Kidney glomerular epithelial cell (primary cell): ENCODE results near the gene IZUMO3.
"Not testable (repeated sequence)": the region's sequence is repeated elsewhere in the genome, so short reads cannot be mapped to it uniquely, and the experiment has no call there.

Experiments
- DNase-seq: peaks from one replicate; lab custom pipeline; 2025; lab: John Stamatoyannopoulos, UW

Gene IZUMO3, protein sequence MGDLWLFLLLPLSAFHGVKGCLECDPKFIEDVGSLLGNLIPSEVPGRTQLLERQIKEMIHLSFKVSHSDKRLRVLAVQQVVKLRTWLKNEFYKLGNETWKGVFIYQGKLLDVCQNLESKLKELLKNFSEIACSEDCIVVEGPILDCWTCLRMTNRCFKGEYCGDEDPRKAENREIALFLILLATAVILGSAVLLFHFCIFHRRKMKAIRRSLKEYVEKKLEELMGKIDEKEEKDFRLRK

DNA sequence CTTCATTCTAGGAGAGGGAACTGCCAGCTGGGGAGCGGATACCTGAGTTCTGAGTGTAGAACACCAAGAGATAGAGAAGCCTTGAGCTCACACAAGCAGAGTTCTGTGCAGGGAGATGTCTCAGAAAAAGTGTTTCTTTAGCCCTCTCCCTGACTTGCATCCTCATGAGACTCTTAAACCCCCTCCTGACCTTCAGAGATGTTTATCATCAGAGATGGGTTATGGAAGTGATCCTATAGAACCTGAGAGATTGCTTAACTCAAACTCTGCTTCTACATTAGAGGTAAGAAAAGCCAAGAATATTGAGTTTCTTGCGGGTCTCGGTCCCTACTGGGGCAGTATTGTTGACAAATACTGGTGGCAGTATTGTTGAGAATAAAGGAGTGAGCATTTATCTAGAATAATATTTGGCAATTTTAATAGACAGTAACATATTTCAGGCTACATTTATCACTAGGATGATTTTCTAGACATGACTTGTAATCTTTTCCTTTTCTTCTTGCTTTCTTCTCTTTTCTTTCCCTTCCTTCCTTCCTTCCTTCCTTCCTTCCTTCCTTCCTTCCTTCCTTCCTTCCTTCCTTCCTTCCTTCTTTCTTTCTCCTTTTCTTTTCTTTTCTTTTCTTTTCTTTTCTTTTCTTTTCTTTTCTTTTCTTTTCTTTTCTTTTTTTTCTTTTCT lies at the start of gene IZUMO3:
IZUMO3 (minus strand) TSS at position 51 of the 676 bp plus-strand sequence. CDS start 248 bp downstream, outside the sequence.
- DNase-seq: no peak

DNA sequence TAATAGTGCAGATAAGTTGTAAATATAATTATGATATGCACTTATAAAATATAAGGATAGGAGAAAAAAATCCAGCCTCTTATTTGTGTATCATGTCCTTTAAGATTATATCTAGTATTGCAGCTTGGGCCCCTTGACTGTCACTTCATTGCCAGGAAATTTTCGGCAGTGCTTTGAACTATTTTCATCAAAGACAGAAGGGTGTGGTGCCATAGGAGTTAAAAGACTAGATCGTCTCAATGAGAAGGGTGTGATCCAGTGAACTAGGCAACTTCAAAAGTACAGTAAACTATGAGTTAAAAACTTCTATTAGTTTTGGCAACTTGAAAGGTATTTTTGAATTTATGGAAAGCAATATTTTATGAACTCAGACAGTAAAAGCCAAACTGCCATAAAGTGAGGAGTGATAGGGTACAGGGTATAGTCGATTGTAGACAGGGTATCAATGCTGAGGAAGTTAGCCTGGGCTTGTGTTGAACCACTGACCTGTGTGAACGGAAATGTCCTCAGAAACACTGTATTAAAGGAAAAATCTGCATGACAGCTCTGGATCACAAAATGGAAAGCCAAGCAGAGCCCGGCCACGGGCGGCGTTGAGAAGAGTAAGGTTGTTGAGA lies 48.6 kb upstream of the IZUMO3 start:
- no peak for DNase-seq

DNA sequence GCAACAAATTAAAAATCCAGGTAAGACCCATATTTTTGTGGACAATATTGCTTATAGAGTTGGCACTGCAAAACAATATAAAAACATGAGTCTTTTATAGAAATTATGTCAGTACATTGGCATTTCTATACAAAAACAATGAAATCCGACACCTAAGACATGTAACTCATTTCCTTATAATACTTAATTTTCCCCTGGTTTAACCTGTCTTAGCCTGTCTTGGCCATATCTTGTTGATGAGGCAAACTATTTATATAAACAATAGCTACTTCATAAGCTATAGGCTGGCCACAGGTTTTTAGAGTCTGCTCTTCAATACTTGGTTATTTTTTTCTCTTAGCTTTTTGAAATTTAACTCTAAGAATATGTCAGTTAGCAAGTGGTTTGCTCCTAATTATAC lies 44.7 kb upstream of the IZUMO3 start:
- DNase-seq: no peak

DNA sequence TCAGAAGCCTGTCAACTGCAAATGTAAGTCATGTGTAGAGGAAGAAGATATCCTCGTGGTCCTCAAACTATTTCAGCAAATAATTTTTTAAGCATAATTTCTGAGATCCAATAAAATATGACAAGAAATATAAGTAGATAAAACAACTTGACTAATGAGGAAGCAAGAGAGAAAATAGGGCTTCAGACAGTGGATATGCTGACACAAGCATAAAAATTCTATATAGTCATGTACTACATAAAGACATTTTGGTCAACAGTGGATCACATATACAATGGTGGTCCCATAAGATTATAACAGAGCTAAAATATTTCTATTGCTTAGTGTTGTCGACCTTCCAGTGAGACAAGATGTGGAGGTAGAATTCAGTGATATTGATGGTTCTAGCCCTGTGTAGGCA lies 42.2 kb upstream of the IZUMO3 start:
- no peak for DNase-seq

DNA sequence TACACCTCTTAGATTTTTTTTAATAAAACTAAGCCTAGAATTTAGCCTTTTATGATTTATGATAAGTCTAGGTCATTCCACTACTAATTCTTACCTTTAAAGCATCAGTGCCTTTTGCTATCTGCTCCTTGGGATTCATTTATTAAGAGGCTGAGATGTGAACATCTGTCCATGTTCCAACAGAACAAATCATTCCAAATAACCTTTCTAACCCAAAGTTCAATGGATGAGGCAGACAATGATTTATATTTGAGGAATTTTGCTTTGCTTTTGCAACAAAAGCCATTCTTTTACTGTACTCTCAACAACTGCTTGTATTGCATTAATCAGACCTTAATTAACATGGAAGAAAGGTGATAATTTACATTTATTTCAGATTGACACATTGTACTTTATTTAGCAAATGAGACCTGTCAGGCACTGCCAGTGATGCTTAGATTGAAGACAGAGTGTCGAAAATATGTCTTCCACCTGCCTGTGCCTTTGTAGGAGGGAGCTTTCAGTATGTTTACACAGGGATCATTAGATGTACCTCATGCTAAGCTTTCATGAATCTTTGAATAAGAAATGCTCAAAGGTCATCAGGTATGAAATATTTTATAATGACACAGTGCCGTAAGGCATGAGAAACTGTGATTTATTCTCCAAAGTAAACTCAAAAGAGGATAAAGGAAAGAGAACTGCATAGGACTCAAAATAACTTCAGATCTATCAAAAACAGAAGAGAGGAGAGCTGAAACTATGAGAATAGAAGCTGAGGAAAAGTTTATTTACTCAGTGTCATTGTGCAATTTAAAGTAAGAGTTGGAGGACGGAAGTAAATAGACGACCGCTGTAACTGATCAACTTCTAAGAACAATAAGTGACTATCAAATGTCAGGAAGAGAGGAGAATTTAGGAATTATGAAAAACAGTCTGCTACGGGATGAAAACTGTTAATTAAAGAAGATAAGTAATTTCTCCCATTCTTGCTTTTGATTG lies 36.7 kb upstream of the IZUMO3 start:
- DNase-seq: no peak

DNA sequence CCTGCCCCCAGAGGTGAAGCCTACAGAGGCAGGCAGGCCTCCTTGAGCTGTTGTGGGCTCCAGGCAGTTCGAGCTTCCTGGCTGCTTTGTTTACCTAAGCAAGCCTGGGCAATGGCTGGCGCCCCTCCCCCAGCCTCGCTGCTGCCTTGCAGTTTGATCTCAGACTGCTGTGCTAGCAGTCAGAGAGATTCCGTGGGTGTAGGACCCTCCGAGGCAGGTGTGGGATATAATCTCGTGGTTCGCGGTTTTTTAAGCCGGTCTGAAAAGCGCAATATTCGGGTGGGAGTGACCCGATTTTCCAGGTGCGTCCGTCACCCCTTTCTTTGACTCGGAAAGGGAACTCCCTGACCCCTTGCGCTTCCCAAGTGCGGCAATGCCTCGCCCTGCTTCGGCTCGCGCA lies 34.3 kb upstream of the IZUMO3 start:
- not testable (repeated sequence) for DNase-seq

DNA sequence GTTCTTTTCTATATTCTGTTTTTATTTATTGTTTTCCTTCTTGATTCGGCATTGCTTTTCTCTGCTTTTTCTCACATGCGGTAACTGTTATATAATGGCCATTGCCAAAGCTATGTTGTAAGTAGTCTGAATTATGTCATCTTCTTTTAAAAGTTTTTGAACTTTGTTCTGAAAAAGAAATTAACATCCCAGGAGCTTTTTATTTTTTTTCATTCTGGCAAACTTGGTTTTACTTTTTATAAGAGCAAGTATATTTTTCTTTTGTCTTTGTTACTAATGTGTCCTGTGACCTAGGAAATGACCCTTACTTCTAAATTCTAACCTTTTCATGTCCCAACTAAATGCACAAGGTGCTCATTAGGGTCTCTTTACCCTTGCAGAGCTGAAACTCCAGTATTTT lies 26.7 kb upstream of the IZUMO3 start:
- no peak for DNase-seq

DNA sequence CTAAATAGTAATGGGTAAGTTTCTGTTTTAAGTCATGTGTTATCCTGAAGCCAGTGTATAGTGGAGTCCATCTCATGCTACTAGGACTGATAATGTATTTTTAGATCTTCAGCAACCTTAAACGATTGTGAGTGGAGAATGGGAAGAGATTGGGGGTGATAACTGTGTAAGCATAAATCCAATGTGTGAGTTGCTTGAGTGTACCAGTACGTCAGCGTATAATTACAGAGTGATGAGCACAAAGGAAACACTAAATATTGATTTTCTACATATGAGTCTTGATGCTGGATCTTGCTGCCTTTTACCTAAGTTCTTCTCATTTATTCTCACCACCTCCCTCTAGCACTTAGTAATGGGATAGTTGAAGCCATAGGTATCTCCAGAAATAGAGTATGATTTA lies 16.3 kb upstream of the IZUMO3 start:
- no peak for DNase-seq

DNA sequence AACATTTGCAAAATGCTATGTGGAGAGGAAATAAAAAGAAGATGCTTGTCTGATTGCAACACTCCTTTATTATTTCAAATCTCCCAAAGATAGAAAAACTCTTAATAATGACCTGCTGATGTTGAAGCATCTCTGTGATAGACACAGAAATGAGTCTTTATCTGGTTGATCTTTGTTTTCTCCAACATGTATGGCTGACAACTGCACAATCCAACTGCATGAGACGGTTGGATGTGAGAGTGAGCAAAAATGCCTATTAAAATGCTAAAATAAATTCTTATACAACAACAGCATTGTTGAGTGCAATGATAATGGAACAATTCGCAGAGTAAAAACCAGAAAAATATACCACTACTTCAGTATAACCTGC lies 7.5 kb upstream of the IZUMO3 start:
- no peak for DNase-seq

DNA sequence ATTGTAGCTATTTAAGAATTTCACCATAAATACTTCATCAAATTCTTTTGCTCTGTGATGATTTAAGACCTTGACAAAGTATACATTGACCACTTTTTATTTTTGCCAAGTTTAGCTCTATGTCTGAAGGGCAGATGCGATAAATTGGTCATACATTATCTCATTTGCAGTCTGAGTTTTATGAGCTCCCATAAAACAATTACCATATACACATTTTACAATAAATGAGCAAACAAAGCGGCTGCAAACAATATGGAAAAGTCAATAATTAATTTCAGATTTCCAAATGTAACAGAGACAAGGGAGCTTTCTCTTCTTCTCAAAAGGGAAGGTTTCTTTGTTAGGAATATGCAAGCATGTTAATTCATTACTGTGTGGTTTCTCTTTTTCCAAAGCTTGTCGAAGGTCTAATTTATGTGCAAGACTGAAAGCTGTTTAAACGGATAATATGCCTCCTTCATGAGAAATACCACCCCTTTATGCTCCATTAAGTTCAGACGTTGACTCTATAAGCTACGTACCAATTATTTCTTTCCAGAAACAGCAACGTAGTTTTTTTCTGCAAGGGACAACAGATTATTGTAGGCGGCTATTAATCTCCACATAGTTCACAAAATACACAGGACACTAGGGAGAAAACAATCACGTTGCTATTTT lies 7.0 kb upstream of the IZUMO3 start:
- DNase-seq: no peak

DNA sequence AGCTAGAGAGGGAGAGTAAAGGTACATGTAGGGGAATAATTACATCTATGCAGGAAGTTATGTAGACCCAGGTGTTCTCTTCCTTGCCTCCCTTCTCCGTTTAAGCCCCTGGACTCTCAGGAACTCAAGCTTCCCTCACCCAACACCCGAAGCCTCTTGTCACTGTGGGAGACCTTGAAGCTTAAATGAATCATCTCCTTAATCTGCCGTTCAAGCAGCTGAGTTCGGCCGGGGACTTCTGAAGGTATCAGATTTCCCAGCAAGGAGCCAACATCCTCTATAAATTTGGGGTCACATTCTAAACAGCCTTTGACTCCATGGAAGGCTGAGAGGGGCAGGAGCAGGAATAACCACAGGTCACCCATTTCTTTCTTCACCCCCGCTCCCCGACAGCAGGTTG lies 412 bp downstream of the IZUMO3 start:
- no peak for DNase-seq

DNA sequence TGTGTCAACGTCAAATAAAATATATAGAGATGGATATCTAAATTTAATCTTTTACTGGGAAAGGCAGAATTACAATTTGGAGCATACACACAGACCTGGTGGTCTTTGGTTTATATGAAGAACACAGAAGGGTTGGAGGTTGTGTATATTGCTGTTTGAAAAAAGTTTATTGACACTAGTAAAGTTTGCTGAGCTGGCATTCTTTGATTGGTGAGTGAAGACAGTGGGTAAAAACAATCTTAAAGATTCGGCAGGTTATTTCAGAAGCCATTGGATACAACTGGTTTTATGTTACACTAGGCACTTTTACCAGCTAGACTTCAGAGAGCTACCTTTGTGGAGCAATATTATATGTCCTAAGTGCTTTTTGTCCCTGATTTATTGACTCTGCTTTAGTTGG lies 27.2 kb downstream of the IZUMO3 start:
- DNase-seq: no peak

DNA sequence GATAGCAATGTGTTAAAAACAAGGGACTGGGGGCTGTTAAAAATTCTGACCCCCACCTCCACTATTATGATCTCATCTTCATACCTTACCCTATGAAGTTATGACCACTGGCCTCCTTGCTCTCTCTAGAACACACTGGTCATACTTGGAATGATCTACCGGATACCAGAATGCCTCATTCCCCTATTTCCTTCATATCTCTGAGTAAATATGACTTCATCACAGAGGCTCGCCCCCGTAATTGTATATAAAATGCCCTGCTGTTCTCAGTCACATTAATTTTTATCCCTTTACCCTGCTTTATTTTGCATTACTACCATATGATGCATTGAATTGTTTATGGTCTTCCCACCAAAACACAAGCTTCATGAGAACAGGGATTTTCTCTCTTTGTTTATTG lies 29.2 kb downstream of the IZUMO3 start:
- DNase-seq: no peak

DNA sequence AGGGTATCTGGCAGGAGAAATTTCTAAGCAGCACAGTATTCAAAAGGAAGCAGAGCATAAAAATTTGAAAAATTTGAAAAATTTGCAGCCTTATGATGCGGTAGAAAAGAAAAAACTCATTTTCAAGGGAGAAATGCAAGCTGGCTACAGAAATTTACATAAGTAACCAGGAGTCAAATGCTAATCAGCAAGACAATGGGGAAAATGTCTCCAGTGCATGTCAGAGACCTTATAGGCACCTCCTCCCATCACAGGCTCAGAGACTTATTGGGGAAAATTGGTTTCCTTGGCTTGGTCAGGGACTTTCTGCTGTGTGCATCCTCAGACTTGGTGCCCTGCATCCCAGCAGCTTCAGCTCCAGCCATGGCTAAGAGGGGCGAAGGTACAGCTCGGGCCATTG lies 35.8 kb downstream of the IZUMO3 start:
- DNase-seq: no peak

DNA sequence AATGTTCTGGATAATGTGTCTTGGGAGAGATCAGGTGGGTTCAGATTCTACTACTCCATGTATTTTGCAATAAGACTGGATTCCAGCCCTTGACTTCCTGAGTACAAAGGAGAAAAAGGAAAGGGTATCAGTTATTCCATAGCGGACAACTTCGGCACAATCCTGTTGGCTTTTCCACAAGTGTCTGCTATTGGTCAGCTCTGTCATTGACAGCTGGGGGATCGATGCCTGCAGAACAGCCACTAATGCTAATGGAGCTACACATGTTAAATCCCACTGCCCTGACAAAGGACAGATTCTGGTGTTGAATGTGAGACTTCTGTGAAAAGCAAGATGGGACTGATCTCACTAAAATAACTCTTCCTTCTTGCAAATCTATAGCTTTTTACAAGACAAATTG lies 41.2 kb downstream of the IZUMO3 start:
- DNase-seq: no peak

DNA sequence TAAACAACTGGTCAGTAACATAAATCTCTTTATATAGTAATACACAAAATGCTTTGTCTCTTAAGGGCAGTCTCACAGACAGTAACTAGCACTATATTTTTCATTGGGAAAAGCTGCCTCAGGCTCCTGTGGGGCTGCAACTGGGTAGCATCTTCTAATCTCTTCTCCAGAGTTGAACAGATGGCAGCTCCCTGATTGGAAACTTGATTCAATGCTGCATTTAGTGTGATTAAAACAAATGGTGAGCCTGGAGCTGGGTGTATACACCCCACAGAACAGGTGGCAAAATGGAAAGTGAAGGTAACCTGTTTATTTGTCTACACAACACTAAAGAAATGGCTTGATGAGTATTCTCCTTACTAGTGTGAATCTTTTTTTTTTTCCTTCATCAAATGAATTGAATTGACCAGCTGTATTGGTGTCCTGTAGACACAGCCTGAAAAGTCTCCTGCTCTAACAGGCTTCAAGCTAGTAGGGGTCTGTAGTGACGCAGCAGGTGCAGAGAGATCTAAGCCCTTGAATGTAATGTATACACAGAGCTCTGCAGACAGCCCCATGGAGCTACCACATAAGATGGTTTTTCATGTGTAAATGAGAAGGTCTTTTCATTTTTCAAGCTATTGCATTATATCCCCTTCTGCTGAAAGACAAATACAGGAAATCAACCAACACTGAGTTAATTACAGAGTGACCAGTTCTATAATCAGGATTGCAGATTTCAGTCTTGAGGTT lies 43.3 kb downstream of the IZUMO3 start:
- no peak for DNase-seq

DNA sequence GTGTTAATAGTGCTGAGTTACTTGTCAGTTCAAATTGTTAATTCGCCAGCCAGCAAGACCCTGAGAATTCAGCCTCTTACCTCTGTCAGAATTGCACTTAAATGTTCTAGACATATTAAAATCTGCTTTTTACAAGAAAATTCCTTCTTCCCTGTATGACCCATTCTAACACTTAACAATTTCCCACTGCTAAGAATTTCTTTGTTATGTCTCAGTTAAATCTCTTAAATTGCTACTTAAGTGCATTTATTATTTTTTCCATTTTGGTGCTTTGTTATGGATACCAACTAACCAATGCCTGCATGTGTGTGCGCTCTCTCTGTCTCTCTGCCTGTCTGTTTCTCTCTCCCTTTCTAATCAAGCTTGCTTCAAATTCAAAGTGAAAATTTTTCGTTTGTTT lies 44.9 kb downstream of the IZUMO3 start:
- no peak for DNase-seq

DNA sequence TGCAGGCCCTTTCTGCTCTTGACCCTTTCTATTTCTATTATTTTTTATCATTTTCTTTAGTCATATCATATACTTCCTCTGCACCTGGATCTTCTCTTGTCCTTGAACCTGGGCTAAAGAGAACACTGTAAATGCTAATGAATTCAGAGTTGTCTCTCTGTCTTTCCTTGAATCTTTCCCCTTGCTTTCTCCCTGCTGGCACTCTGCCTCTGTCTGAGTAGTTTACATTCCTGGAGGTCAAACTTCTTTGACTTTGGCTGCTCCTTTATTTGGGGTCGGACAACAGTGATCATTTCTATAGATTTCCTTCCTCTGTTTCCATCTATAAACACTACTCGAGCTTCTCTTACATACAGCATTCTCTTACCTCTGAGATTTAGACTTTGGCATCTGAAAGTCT lies 47.1 kb downstream of the IZUMO3 start:
- no peak for DNase-seq

DNA sequence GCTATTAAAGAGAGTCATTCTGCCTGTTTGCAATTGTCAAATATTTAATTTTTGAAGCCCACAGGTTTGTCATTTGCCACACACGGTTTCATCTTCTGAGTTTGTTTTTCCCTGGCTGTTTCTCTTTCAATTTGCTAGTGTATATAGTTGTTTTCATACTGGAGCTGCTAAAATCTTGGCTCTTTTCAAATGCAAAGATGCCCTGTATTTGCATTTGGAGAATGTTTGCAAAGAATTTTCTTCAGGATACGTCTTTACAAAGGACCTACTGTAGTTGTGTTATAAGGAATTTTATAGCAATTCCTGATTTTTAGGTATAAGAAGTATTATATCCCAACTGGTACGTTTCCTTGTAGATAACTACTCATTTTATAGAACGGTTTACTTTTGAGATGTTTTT lies 48.0 kb downstream of the IZUMO3 start:
- DNase-seq: no peak
